NCI-H128 (cell line): ENCODE data around the gene ANKRD42.
A peak's percentile ranks its signal among the peaks of the same experiment; 100 is the strongest.

Source experiments
- DNase-seq: peaks from one replicate; lab custom pipeline; 2025; ENCODE audit not compliant: unreplicated experiment; lab: John Stamatoyannopoulos, UW

ANKRD42 gene

GRCh38 chr11:83285771-83286528 lies 92.4 kb downstream of the ANKRD42 start, which contains the start of gene CCDC90B:
Gene CCDC90B, minus strand, starts transcription at chr11:83286367. Its CDS starts 395 bp downstream, at chr11:83285972.
- peak; percentile 95 for DNase-seq

GRCh38 chr11:83287631-83288030 lies 94.1 kb downstream of the ANKRD42 start:
- no peak for DNase-seq

GRCh38 chr11:83292709-83293456 lies 99.4 kb downstream of the ANKRD42 start:
- no peak for DNase-seq

GRCh38 chr11:83293457-83293774 lies 99.9 kb downstream of the ANKRD42 start:
- no peak for DNase-seq

GRCh38 chr11:83294208-83294607 lies 100.7 kb downstream of the ANKRD42 start:
- DNase-seq: no peak
